ENCODE results near the gene ATP9A.
A peak's percentile ranks its signal among the peaks of the same experiment; 100 is the strongest.

The ATP9A gene

DNA sequence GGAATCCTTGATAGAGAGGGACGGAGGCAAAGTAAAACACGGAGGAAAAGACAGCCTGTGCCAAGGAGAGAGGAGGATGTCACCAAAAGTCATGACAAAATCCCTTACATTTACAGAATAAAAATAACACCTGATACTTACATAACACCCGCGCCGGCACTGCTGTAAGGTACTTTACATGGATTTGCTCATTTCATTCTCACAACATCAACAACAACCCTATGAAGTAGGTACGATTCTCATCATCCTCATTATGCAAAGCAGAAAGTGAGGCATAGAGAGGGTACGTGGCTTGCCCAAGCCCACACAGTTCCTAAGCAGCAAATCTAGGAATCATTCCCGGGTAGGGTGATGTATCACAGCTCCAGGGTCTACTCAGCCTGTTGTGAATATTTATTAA lies 158.1 kb downstream of the ATP9A start:
- no peaks in the 10 kb centered on the region for H3K4me1 Mint-ChIP-seq (ENCODE audit: low read depth)

DNA sequence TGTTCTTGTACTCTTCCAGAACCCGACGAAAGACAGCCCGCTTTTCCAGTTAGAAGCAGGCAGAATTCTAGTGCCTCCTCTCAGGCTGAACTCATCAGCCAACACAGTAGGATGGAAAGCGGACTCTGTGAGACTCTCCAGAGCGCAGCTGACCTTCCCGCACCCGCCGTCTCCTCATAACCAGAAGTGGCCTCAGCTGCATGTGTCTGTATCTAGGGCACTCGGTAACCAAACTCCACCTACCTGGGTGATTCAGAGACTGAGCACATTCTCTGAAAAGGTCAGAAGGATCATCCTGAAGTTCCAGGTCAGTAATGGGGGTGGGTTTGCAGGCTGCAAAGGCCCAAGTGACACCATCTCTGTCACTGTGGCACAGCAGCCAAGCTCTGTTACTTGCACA lies 158.9 kb downstream of the ATP9A start:
- Mint-ChIP-seq H3K27ac (no peak overlapping the region), H3K4me1 (ENCODE audit: low read depth) (no peaks in the 10 kb centered on the region), H3K9me3 (no peaks in the 10 kb centered on the region), H3K36me3 (ENCODE audit: low read depth) (no peaks in the 10 kb centered on the region), H3K27me3 (no peaks in the 10 kb centered on the region), H3K4me3 (no peak overlapping the region)
- intact Hi-C loops (cut with micrococcal nuclease), result no loop called here

More for the DNA sequence above, 158.1 kb downstream of the ATP9A start:
- Mint-ChIP-seq H3K27me3 (no peaks in the 10 kb centered on the region), H3K4me3 (no peak overlapping the region), H3K36me3 (ENCODE audit: low read depth) (no peaks in the 10 kb centered on the region), H3K27ac (no peak overlapping the region), H3K9me3 (no peaks in the 10 kb centered on the region)
- intact Hi-C loops (cut with micrococcal nuclease), result no loop called here

DNA sequence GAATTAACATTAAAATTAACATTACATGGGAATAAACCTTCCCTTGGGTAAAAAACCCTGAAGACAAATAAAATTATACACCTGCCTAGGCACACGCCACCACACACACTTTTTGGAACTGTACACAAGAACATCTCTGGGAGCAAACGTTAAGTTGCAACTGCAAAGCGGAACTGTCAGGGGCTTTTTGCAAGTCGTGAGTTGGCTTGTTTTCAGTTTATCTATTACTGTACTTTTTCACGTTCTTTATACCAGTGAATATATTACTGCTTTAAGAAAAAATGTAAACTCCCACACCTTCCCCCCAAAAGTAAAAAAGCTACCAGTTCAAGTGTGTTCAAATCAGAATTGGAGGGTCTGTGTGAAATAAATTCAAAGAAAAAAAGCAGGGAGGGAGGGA lies 160.1 kb downstream of the ATP9A start:
- Mint-ChIP-seq H3K27ac (no peak overlapping the region), H3K27me3 (no peaks in the 10 kb centered on the region), H3K9me3 (no peaks in the 10 kb centered on the region), H3K4me1 (ENCODE audit: low read depth) (no peaks in the 10 kb centered on the region), H3K4me3 (no peak overlapping the region), H3K36me3 (ENCODE audit: low read depth) (no peaks in the 10 kb centered on the region)
- intact Hi-C loops (cut with micrococcal nuclease), result no loop called here

DNA sequence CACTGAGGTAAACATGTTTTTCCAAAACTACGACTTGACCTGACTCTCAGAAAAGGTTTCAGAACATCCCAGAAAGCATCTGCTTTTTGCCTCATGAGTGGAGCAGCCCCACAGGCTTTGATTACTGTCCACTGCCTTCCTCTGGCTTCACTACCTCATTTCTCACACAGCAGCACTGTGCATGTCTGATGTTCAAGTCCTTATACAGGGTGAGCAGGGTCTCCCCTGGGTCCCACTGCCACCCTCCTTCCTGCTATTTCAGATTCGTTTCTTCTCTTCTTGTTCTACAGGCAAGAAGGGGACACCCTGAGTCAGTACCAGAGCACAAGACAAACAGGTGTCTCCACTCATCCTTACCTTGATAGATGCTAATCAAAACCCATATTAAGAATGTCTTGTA lies 161.0 kb downstream of the ATP9A start:
- Mint-ChIP-seq H3K27me3 (no peaks in the 10 kb centered on the region), H3K9me3 (no peaks in the 10 kb centered on the region), H3K4me1 (ENCODE audit: low read depth) (no peaks in the 10 kb centered on the region), H3K4me3 (no peak overlapping the region), H3K27ac (no peak overlapping the region), H3K36me3 (ENCODE audit: low read depth) (no peaks in the 10 kb centered on the region)
- intact Hi-C loops (cut with micrococcal nuclease), result no loop called here

DNA sequence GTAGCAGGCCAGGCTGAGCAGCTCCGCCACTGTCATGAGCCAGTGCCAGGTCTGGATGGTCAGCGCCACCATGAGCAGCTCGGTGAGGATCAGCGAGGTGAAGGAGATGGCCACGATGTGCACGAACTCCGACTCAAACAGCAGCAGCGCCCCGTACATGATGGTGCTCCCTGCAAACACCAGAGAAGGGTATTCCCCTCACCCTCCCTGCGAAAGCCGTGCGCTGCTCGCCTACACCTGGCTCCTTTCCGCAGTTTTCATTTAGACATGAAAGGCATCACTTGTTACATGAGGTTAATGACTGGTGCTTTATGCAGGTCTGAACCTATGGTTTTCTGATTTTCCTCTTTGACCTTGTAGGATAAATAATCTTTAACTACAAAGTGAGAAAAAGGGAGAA lies 163.3 kb downstream of the ATP9A start:
- Mint-ChIP-seq H3K36me3 (ENCODE audit: low read depth) (no peaks in the 10 kb centered on the region), H3K27me3 (no peaks in the 10 kb centered on the region), H3K4me3 (no peak overlapping the region), H3K9me3 (no peaks in the 10 kb centered on the region), H3K27ac (no peak overlapping the region), H3K4me1 (ENCODE audit: low read depth) (no peaks in the 10 kb centered on the region)
- intact Hi-C loops (cut with micrococcal nuclease), result no loop called here

DNA sequence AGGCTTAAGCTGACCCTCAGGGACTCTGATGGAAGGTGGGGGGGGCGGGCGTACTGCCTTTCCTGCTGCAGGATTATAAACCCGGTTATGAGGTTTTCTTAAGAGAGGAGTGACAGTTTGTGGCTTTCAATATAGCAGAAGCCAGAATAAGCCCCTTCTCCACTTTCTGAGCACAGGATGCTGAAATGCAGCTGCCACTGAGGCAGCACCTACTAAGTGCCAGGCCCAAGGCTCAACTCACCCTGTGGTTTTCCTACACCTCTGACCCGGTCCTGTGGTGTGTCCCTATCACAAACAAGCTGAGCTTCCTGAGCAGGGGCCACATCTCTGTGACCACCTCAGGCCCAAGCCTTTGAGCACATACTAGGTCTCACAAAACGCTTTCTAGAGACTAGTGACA lies 166.1 kb downstream of the ATP9A start:
- Mint-ChIP-seq H3K27me3 (no peaks in the 10 kb centered on the region), H3K4me1 (ENCODE audit: low read depth) (no peaks in the 10 kb centered on the region), H3K4me3 (no peak overlapping the region), H3K27ac (no peak overlapping the region), H3K36me3 (ENCODE audit: low read depth) (no peaks in the 10 kb centered on the region), H3K9me3 (no peaks in the 10 kb centered on the region)
- intact Hi-C loops (cut with micrococcal nuclease), result no loop called here

DNA sequence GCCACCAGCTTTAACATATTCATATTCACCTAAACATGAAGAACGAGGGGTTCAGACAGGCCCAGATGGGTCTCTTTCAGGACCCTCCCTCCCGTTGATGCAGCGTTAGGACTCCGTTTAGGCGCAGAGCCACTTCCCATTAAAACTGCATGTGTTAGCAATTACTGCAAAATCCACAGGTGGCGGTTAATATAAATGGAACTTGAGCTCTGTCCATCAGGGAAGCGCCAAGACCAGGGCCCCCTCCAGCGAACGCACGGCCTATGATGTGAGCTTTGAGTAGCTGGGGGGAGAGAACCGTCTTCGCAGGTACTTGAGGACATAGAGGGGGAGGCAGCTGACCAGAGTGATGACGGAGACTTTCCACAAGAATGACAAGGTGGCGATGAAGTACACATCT lies 167.2 kb downstream of the ATP9A start:
- no peaks in the 10 kb centered on the region for H3K9me3 Mint-ChIP-seq
- intact Hi-C loops (cut with micrococcal nuclease), result no loop called here
- no peak overlapping the region for H3K27ac Mint-ChIP-seq
- H3K27me3 Mint-ChIP-seq, result no peaks in the 10 kb centered on the region
- no peaks in the 10 kb centered on the region for H3K36me3 Mint-ChIP-seq (ENCODE audit: low read depth)
- H3K4me3 Mint-ChIP-seq, result no peak overlapping the region
- no peaks in the 10 kb centered on the region for H3K4me1 Mint-ChIP-seq (ENCODE audit: low read depth)

DNA sequence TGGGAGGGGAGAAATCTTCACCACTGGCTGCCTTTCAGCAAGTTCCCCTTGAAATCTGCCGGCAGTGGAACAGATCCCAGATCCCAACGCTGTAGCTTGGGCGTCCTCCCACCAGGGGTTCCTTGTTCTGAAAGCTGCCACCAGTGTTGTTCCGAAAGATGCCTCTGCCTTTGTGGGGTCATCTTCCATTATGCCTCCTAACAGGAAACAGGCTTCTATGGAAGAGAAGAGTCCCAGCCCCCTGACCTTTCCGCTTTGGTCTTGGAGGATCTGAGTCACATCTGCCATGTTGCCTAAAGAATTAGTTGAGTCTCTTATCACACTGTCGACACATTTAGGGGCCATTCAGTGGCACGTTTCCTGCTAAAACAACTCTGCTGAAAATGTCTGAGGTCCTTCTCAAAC lies 168.2 kb downstream of the ATP9A start:
- Mint-ChIP-seq H3K27me3 (no peaks in the 10 kb centered on the region), H3K9me3 (no peaks in the 10 kb centered on the region), H3K27ac (no peak overlapping the region), H3K4me3 (no peak overlapping the region), H3K4me1 (ENCODE audit: low read depth) (peaks cover under 1% of the 10 kb centered on the region), H3K36me3 (ENCODE audit: low read depth) (no peaks in the 10 kb centered on the region)
- intact Hi-C loops (cut with micrococcal nuclease), result no loop called here

DNA sequence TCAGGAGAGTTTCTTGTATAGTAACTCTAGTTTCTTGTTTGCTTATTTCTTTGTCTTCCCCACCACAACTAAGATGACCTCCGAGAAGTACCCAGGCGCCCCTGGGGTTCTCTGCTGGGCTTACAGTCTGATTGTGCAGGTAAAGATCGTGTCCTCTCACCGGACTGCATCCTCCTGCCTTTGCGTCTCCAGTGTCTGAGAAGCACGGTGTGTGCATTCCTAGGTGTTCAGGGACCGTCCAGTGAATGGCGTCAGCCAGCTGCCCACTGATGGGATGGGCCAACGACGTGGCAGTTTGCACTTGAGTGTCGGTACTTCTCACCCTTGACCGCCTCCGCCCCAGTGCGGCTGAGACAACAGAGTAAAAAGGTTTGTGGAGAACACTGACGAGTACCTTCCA lies 169.6 kb downstream of the ATP9A start:
- Mint-ChIP-seq H3K9me3 (no peaks in the 10 kb centered on the region), H3K4me1 (ENCODE audit: low read depth) (peaks cover 10% of the 10 kb centered on the region), H3K27ac (no peak overlapping the region), H3K36me3 (ENCODE audit: low read depth) (no peaks in the 10 kb centered on the region), H3K27me3 (peaks cover 6% of the 10 kb centered on the region), H3K4me3 (no peak overlapping the region)
- intact Hi-C loops (cut with micrococcal nuclease), result loop anchor here (10.0 kb wide), 1 partner anchor 614 kb away; no protein-coding TSS in a partner anchor

DNA sequence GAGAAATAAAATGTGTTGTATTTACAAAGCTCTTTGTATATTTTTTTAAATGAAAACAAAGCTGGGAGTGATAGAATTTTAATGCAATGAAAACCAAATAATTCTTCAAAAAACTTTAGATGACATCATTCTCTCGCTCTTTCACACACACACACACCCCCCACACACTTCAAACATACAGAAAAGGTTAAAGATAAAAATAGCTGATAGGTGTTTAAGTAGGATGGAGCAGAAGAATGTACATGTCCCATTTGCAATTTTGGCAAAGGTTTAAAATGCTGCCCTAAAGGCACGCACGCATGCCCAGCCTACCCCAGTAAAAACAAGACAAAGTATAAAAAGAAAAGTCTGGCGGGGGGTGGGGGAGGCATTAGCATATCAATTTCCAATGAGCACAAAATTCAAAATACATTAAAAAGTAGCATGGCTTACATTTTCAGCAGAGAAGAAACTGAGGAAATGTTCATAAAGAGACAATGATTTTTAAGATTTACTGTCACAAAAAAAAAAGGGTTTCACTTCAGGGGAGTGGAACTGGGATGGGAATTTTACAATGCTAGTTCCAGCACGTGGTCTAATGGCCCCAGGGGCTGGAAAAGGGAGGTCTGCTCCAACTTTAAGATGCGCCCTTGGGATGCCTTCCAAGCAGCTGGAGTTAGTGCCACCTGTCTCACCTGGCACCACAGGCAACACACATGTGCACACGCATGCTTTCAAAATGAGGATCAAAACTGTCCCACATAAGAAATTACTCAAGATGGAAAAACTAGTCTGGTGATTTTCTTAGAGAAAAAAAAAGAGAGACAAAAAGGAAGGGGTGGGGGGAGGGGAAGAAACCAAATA lies 170.6 kb downstream of the ATP9A start:
- peaks cover 10% of the 10 kb centered on the region for H3K4me1 Mint-ChIP-seq (ENCODE audit: low read depth)
- intact Hi-C loops (cut with micrococcal nuclease), result loop anchor here (10.0 kb wide), 1 partner anchor 613 kb away; no protein-coding TSS in a partner anchor

DNA sequence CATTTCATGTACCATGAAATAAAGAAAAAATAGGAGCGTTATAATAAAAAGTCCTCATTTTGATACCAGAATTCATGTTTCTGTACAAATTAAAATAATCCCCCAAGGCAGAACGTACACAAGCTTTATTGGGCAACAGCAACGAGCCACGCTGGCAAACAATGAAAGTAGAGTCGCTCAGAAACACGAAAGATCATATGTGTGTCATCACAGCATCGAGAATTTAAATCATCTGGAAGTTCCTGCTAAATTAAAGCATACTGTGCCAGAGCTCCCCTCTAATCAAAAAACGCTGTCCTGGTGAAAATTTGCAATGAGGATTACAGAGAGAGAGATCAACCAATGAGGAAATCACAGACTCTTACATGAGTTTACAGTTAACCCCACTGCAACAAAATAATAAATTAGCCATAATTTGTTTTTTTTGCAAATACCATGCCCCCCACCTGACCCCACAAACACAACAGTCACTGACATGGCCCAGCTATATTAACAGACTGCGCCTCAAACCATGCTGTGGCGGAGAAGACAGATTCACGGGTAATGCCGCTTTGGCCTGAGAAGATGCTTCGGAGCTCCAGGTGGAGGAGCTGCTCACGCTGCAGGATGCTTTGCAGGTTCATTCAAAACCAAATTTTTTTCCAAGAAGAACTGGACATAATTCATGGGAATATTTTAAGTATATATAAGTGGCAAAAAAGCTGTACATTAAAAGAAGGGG lies 171.4 kb downstream of the ATP9A start:
- H3K27me3 Mint-ChIP-seq, result peaks cover 9% of the 10 kb centered on the region
- no peaks in the 10 kb centered on the region for H3K9me3 Mint-ChIP-seq
- H3K4me3 Mint-ChIP-seq, result no peak overlapping the region
- H3K4me1 Mint-ChIP-seq (ENCODE audit: low read depth), result peaks cover 10% of the 10 kb centered on the region
- H3K27ac Mint-ChIP-seq, result no peak overlapping the region
- intact Hi-C loops (cut with micrococcal nuclease), result loop anchor here (10.0 kb wide), 1 partner anchor 612 kb away; no protein-coding TSS in a partner anchor
- no peaks in the 10 kb centered on the region for H3K36me3 Mint-ChIP-seq (ENCODE audit: low read depth)

More for the DNA sequence above, 170.6 kb downstream of the ATP9A start:
- Mint-ChIP-seq H3K4me3 (no peak overlapping the region), H3K27me3 (peaks cover 9% of the 10 kb centered on the region), H3K36me3 (ENCODE audit: low read depth) (no peaks in the 10 kb centered on the region), H3K27ac (no peak overlapping the region), H3K9me3 (no peaks in the 10 kb centered on the region)

DNA sequence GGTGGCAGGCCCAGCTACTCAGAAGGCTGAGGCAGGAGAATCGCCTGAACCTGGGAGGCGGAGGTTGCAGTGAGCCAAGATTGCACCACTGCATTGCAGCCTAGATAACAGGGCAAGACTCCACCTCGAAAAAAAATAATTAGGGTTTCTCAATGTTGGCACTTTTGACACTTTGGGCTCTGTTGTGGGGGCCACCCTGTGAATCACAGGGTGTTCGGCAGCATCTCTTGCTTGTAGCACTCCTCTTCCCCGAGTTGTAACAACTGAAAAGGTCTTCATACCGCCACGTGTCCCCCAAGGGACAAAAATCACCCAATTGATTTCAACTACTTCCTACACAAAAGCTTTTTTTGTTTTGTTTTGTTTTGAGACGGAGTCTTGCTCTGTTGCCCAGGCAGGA lies 172.4 kb downstream of the ATP9A start:
- Mint-ChIP-seq H3K9me3 (no peaks in the 10 kb centered on the region), H3K27me3 (peaks cover 9% of the 10 kb centered on the region), H3K27ac (no peak overlapping the region), H3K36me3 (ENCODE audit: low read depth) (no peaks in the 10 kb centered on the region), H3K4me3 (no peak overlapping the region), H3K4me1 (ENCODE audit: low read depth) (peaks cover 10% of the 10 kb centered on the region)
- intact Hi-C loops (cut with micrococcal nuclease), result loop anchor here (1.0 to 10.0 kb wide), 3 partner anchors 54 to 611 kb away; no protein-coding TSS in a partner anchor

DNA sequence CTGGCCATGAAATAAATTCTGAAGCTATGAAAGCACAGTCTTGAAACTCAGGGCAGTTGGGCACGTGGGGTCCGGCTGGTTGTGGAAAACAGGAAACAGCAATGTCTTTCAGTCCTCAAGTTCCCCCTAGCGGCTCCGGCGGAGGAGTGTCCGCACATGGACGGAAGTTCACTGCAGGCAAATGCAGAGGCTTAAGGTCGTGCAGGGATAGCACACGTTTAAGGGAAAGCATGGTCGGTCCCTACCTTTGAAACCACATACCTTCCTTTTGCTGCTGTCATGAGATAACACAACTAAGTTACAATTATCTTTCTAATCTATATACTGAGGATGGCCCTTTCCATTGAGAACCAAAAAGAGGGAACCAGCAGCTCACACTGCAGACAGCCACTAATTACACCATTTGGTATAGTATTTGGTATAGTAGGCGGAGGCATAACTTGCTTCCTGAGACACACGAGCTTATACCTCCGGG lies 173.1 kb downstream of the ATP9A start:
- intact Hi-C loops (cut with micrococcal nuclease), result loop anchor here (1.0 to 10.0 kb wide), 3 partner anchors 54 to 610 kb away; no protein-coding TSS in a partner anchor
- no peak overlapping the region for H3K27ac Mint-ChIP-seq
- peaks cover 10% of the 10 kb centered on the region for H3K4me1 Mint-ChIP-seq (ENCODE audit: low read depth)
- no peaks in the 10 kb centered on the region for H3K9me3 Mint-ChIP-seq
- no peaks in the 10 kb centered on the region for H3K36me3 Mint-ChIP-seq (ENCODE audit: low read depth)
- peak overlapping the region; percentile 2 for H3K4me3 Mint-ChIP-seq
- H3K27me3 Mint-ChIP-seq, result peaks cover 9% of the 10 kb centered on the region
